ENCODE measurements around the gene SCAMP2.

GRCh38 chr15:74907163-74907870 is 34.2 kb upstream of the SCAMP2 start:
- no peak for TF ChIP-seq CTCF (conservative IDR thresholded peaks at IDR 0.05; ENCODE audit: low read depth, low read length)
- no peak for TF ChIP-seq EZH2phosphoT487 (IDR thresholded peaks at IDR 0.05; ENCODE audit: borderline replicate concordance, low read length)
